OCI-LY3 (cell line): ENCODE measurements around the gene AKIRIN1.
"Not testable (repeated sequence)": the region's sequence is repeated elsewhere in the genome, so short reads cannot be mapped to it uniquely, and the experiment has no call there.

ENCODE experiments used
- H2AFZ ChIP-seq: fragments of 200-600, 300-600 bp; shearing (Covaris generic); 2 replicates; pipeline ENCODE4 v1.6.0; 2014; ENCODE audit warnings: antibody characterized with exemption, low read depth, low read length
- H3K27ac ChIP-seq: fragments of 200-600, 300-600 bp; sonication (generic); 2 replicates; pipeline ENCODE4 v1.5.1; 2014; ENCODE audit warnings: mild to moderate bottlenecking, low read length, moderate library complexity, mixed read lengths
- H3K27me3 ChIP-seq: fragments of 200-600, 300-600 bp; sonication (generic); 2 replicates; pipeline ENCODE4 v1.6.1; 2014; ENCODE audit warnings: low read depth, low read length, mixed read lengths
- H3K36me3 ChIP-seq: fragments of 200-600, 300-600 bp; sonication (generic); replicated peaks from 2 replicates; pipeline ENCODE3; 2014; ENCODE audit warnings: low read depth, low read length, mixed read lengths
- H3K4me1 ChIP-seq: fragments of 300-600, 200-600 bp; sonication (generic); 2 replicates; pipeline ENCODE4 v1.6.1; 2014; ENCODE audit warnings: low read length, mixed read lengths
- H3K4me2 ChIP-seq: fragments of 200-600, 300-600 bp; sonication (generic); 2 replicates; pipeline ENCODE4 v1.6.1; 2014; ENCODE audit warnings: low read length, mixed read lengths
- H3K4me3 ChIP-seq: fragments of 300-600, 200-600 bp; sonication (generic); 2 replicates; pipeline ENCODE4 v1.5.1; 2014; ENCODE audit warnings: antibody characterized with exemption, mild to moderate bottlenecking, low read length, moderate library complexity
- H3K79me2 ChIP-seq: fragments of 300-600, 200-600 bp; shearing (Covaris generic); 2 replicates; pipeline ENCODE4 v1.6.1; 2014; ENCODE audit warnings: mild to moderate bottlenecking, low read length, mixed read lengths
- H3K9ac ChIP-seq: fragments of 300-600, 200-600 bp; shearing (Covaris generic); 2 replicates; pipeline ENCODE4 v1.6.0; 2014; ENCODE audit warnings: mild to moderate bottlenecking, low read length, moderate library complexity
- H3K9me3 ChIP-seq: fragments of 200-600, 300-600 bp; shearing (Covaris generic); 2 replicates; pipeline ENCODE4 v1.6.1; 2014; ENCODE audit warnings: low read length, mixed read lengths; ENCODE audit not compliant: insufficient read depth
- H4K20me1 ChIP-seq: fragments of 200-600, 300-600 bp; sonication (generic); 2 replicates; pipeline ENCODE4 v1.6.1; 2016; ENCODE audit warnings: low read length, mixed read lengths; ENCODE audit not compliant: insufficient read depth
- EZH2phosphoT487 ChIP-seq: fragments of 200-600 bp; shearing (Covaris generic); IDR thresholded peaks from 2 replicates; pipeline ENCODE4 v1.6.1; 2018; ENCODE audit warnings: antibody characterized with exemption, mixed run types, low read depth
- TF ChIP-seq, protein P1 (sequence below): fragments of 200-600, 300-600 bp; sonication (generic); IDR thresholded peaks from 2 replicates; pipeline ENCODE4 v1.5.1; 2014; ENCODE audit warnings: antibody characterized with exemption, low read length, low read depth

The AKIRIN1 gene

DNA sequence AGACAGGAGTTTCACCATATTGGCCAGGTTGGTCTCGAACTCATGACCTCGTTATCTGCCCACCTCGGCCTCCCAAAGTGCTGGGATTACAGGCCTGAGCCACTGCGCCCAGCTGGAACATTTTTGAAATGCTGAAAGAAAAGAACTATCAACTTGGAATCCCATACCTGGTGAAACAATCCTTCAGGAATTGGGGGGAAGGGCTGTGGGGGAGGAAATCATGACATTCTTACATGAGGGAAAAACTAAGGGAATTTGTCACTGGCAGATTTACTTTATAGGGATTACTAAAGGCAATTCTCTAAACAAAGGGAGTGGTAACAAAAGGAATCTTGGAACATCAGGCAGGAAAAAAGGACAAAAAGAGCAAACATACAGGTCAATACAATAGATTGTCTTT lies 60.9 kb downstream of the AKIRIN1 start:
- no peak overlapping the region for H3K4me2 ChIP-seq
- no peak overlapping the region for H3K9ac ChIP-seq
- H3K4me1 ChIP-seq, result no peaks in the 10 kb centered on the region

DNA sequence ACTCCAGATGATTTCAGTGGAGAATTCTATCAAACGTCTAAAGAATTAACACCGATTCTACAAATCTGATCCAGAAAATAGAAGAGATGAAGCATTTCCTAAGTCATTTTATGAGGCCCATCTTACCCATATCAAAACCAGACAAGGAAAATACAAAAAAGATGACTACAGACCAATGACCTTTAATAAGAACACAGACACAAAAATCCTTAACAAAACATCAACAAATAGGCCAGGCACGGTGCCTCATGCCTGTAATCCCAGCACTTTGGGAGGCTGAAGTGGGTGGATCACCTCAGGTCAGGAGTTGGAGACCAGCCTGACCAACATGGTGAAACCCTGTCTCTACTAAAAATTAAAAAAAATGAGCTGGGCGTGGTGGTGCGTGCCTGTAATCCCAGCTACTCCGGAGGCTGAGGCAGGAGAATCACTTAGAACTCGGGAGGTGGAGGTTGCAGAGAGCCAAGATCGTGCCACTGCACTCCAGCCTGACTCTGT lies 64.2 kb downstream of the AKIRIN1 start:
- H3K9ac ChIP-seq, H3K9me3 ChIP-seq, H3K79me2 ChIP-seq, H4K20me1 ChIP-seq, H3K4me2 ChIP-seq, H3K36me3 ChIP-seq, H2AFZ ChIP-seq, H3K4me1 ChIP-seq, H3K4me3 ChIP-seq, H3K27me3 ChIP-seq, H3K27ac ChIP-seq: not testable (repeated sequence)

More for the DNA sequence above, 60.9 kb downstream of the AKIRIN1 start:
- no peaks in the 10 kb centered on the region for H4K20me1 ChIP-seq
- H2AFZ ChIP-seq, result no peak overlapping the region
- H3K9me3 ChIP-seq, result no peaks in the 10 kb centered on the region
- no peak overlapping the region for H3K4me3 ChIP-seq
- H3K79me2 ChIP-seq, result no peaks in the 10 kb centered on the region
- no peak for TF ChIP-seq EZH2phosphoT487
- TF ChIP-seq, protein P1, sequence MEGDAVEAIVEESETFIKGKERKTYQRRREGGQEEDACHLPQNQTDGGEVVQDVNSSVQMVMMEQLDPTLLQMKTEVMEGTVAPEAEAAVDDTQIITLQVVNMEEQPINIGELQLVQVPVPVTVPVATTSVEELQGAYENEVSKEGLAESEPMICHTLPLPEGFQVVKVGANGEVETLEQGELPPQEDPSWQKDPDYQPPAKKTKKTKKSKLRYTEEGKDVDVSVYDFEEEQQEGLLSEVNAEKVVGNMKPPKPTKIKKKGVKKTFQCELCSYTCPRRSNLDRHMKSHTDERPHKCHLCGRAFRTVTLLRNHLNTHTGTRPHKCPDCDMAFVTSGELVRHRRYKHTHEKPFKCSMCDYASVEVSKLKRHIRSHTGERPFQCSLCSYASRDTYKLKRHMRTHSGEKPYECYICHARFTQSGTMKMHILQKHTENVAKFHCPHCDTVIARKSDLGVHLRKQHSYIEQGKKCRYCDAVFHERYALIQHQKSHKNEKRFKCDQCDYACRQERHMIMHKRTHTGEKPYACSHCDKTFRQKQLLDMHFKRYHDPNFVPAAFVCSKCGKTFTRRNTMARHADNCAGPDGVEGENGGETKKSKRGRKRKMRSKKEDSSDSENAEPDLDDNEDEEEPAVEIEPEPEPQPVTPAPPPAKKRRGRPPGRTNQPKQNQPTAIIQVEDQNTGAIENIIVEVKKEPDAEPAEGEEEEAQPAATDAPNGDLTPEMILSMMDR, result no peak
- no peaks in the 10 kb centered on the region for H3K27me3 ChIP-seq
- no peak overlapping the region for H3K27ac ChIP-seq
- H3K36me3 ChIP-seq, result no peaks in the 10 kb centered on the region
